A549 (cell line): ENCODE data around the gene KCNIP3. TPM values are rescaled to one million over a fixed set of nuclear protein-coding genes. Genes with fewer than 3 reads are reported as not detected.

Source experiments
- ATAC-seq, 2 experiments: fragments of 200-7000 bp in 1 of 2; fragments of >200 bp in 1 of 2; cut with Nextera tagmentation in 1 of 2; cut with Tn5 transposase in 1 of 2; 3 replicates each; pipeline versions ENCODE4 v1.8.0 to v1.9.1; 2018 to 2020; ENCODE audit warnings: mild to moderate bottlenecking in 1 of 2, moderate library complexity in 1 of 2
- CTCF ChIA-PET: fragments of 300-600 bp; sonication (Branson Sonifier 250); formaldehyde crosslinking; extraction: SDS; loops from one replicate; lab custom pipeline; 2021; ENCODE audit warnings: antibody characterized with exemption, inconsistent platforms; lab: Yijun Ruan, JAX
- POLR2A ChIA-PET: fragments of 350-600 bp; formaldehyde crosslinking; extraction: SDS; loops from one replicate; lab custom pipeline; 2021; ENCODE audit warnings: antibody characterized with exemption, inconsistent platforms; lab: Yijun Ruan, JAX
- DNase-seq, 2 experiments: peaks; one replicate each; pipeline versions ENCODE4 v3.0.0 to v3.0.0-alpha.2; 2011 to 2016; ENCODE audit warnings: low read depth in 1 of 2, low spot score in 1 of 2
- FAIRE-seq: peaks from 2 replicates; lab custom pipeline; 2011; peaks lifted over from hg19 to GRCh38; lab: Jason Lieb, UNC
- H3K27ac ChIP-seq, 2 experiments: fragments of >200 bp; sonication (Bioruptor Twin); formaldehyde crosslinking; 3 replicates each; pipeline ENCODE4 v1.5.1; 2016 to 2017
- H3K4me1 ChIP-seq: fragments of >200 bp; sonication (Bioruptor Twin); formaldehyde crosslinking; 3 replicates; pipeline ENCODE4 v1.6.1; 2016
- H3K4me2 ChIP-seq: fragments of >200 bp; sonication (Bioruptor Twin); formaldehyde crosslinking; 3 replicates; pipeline ENCODE4 v1.6.1; 2016
- H3K4me3 ChIP-seq: fragments of >200 bp; sonication (Bioruptor Twin); formaldehyde crosslinking; 3 replicates; pipeline ENCODE4 v1.5.1; 2016
- H3K9me3 ChIP-seq: fragments of >200 bp; sonication (Bioruptor Twin); formaldehyde crosslinking; 3 replicates; pipeline ENCODE4 v1.6.1; 2016
- CHD2 ChIP-seq: fragments of 150-350 bp; IDR thresholded peaks from 2 replicates; pipeline ENCODE4 v1.6.1; 2014; ENCODE audit warnings: low read length; ENCODE audit not compliant: partially characterized antibody
- EP300 ChIP-seq, 2 experiments: fragments of >200 bp; sonication (Bioruptor Twin); formaldehyde crosslinking; IDR thresholded peaks; 2 replicates in 1 of 2; 3 replicates in 1 of 2; pipeline ENCODE4 v1.6.1; 2016 to 2017
- ESRRA ChIP-seq: fragments of 150-350 bp; IDR thresholded peaks from 2 replicates; pipeline ENCODE4 v1.6.1; 2014; ENCODE audit warnings: mild to moderate bottlenecking, low read length, borderline replicate concordance
- HOXB13 ChIP-seq: fragments of 250-450 bp; sonication (Bioruptor Pico); IDR thresholded peaks from 2 replicates; pipeline ENCODE4 v1.5.0; 2020; ENCODE audit warnings: low read depth, mild to moderate bottlenecking, moderate library complexity
- HOXB5 ChIP-seq: fragments of 250-450 bp; sonication (Bioruptor Pico); IDR thresholded peaks from 2 replicates; pipeline ENCODE4 v1.5.0; 2020; ENCODE audit warnings: mild to moderate bottlenecking, moderate library complexity
- JUN ChIP-seq, 2 experiments: fragments of >200 bp; sonication (Bioruptor Twin); formaldehyde crosslinking; IDR thresholded peaks; 2 replicates in 1 of 2; 3 replicates in 1 of 2; pipeline ENCODE4 v1.6.1; 2016 to 2017
- JUNB ChIP-seq: fragments of >200 bp; sonication (Bioruptor Twin); formaldehyde crosslinking; IDR thresholded peaks from 2 replicates; pipeline ENCODE4 v1.6.1; 2016
- MYC ChIP-seq: IDR thresholded peaks from 2 replicates; pipeline ENCODE4 v1.6.1; 2012; ENCODE audit warnings: mild to moderate bottlenecking, inconsistent platforms, low read length, improper control_type of control experiment, borderline replicate concordance
- RAD21 ChIP-seq, 2 experiments: fragments of >200 bp in 1 of 2; sonication (Bioruptor Twin) in 1 of 2; formaldehyde crosslinking in 1 of 2; IDR thresholded peaks in 1 of 2; conservative IDR thresholded peaks in 1 of 2; 2 replicates in 1 of 2; 3 replicates in 1 of 2; pipeline ENCODE4 v1.6.1; 2012 to 2018; ENCODE audit warnings: inconsistent platforms in 1 of 2
- RARB ChIP-seq: fragments of 250-450 bp; sonication (Bioruptor Pico); IDR thresholded peaks from 2 replicates; pipeline ENCODE4 v1.8.0; 2021; ENCODE audit warnings: mild to moderate bottlenecking, moderate library complexity
- RCOR1 ChIP-seq: fragments of 150-350 bp; IDR thresholded peaks from 2 replicates; pipeline ENCODE4 v1.6.1; 2014; ENCODE audit warnings: antibody characterized with exemption, low read length, low read depth
- TP53 ChIP-seq: fragments of 250-450 bp; sonication (Bioruptor Pico); IDR thresholded peaks from 2 replicates; pipeline ENCODE4 v1.5.0; 2021; ENCODE audit warnings: mild to moderate bottlenecking, moderate library complexity
- WGBS: methylation state at CpG from one replicate; pipeline ENCODE4 v1.1.6; 2017; ENCODE audit errors: missing lambda C conversion rate; 5-methylcytosine and 5-hydroxymethylcytosine counted together
- polyA plus RNA-seq, 4 experiments: library from polyadenylated mRNA; depleted of rRNA in 3 of 4; stranded (reverse); fragments of >200 nt; fragmentation: RNase III in 1 of 4; extraction: RNeasy Plus Mini Kit Qiagen cat#74134 plus additional on column Dnase treatment in 1 of 4; gene quantifications; 2 replicates in 3 of 4; 3 replicates in 1 of 4; pipeline ENCODE4 v1.2.3, GENCODE V29; 2011 to 2017
- TF ChIP-seq, protein P1 (sequence below): fragments of 450-650 bp; IDR thresholded peaks from 2 replicates; pipeline ENCODE4 v1.6.1; 2014; ENCODE audit warnings: antibody characterized with exemption
- TF ChIP-seq, protein P2 (sequence below): fragments of 250-450 bp; sonication (Bioruptor Pico); IDR thresholded peaks from 2 replicates; pipeline ENCODE4 v1.5.0; 2021; ENCODE audit warnings: mild to moderate bottlenecking, moderate library complexity, borderline replicate concordance

The KCNIP3 gene
- polyA plus RNA-seq, 2 of the 4 experiments (the other 2 are of a cell fraction): 0.13 to 0.84 TPM

DNA sequence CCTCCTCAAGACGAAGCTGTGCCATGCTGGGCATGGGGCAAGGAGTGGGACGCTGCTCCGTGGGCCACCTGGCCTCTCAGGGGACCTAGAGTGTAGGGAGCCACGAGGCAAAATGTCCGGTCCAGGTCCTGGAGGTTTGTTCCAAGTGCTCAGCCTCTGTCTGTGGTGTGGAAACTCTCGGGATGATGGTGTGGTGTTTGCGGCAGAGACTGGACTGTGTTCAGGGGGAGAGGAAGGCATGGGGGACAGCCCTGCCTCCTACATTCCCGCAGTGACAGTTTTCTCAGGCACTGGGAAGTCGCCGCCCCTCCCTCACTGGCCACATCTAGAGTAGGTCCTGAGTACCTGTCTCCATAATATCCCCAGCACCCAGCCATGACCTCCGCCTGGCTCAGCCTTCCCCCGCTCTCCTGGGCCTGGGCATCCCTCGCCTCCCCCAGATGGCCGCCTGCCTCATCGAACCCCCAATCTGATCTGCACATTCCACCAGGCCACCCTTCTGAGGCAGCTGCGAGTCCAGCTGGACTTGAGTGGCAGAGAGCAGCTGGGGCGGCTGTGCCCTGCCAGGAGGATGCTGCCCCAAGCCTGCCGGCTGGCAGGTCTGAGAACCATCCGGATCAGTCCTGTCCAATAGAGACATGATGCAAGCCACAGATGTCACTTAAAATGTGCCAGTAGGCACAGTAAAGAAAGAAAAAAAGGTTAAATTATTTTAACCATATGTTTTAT lies 6.2 kb downstream of the KCNIP3 start:
- no peak for ATAC-seq
- Histone ChIP-seq H3K4me3 (no peak overlapping the region), H3K4me2 (no peak overlapping the region), H3K9me3 (no peaks in the 10 kb centered on the region), H3K4me1 (no peaks in the 10 kb centered on the region), H3K27ac (no peak overlapping the region)
- CTCF ChIA-PET: no interaction called here
- POLR2A ChIA-PET: no interaction called here
- no peak for FAIRE-seq
- WGBS: 58% methylated on average over 16 of the region's 19 CpGs
- TF ChIP-seq HOXB5 (CRISPR knock-in tag) (no peak), RARB (CRISPR knock-in tag) (no peak), CHD2 (no peak)
- no peak for DNase-seq

DNA sequence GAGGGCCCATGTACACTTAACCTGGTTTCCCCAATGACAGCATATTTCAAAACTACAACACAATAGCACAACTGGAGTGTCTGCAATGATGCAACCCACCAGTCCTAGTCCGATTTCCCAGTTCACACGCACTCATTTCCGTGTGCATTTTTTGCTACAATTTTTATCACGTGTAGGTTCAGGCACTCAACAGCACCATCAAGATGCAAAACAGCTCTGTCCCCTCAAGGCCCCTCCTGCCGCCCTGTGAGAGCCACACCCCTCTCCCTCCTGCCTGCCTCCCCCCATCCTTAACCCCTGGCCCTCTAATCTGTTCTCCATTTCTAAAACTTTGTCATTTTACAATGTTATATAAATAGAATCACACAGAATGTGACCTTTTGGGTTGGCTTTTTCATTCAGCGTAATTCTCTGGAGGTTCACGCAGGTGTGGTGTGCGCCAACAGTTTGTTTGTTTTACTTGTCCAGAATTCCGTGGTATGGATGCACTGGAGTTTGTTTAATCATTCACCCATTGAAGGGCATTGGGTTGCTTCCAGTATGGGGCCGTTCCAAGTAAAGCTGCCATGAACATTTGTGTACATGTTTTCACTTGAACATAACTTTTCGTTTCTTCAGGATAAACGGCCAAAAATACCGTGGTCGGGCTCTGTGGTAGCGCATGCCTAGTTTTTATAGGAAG lies 8.4 kb downstream of the KCNIP3 start:
- Histone ChIP-seq H3K4me3 (no peak overlapping the region), H3K27ac (no peak overlapping the region), H3K4me2 (0 out of 3 replicates have a peak overlapping the region, but pooled peaks have one; percentile 8), H3K4me1 (no peaks in the 10 kb centered on the region), H3K9me3 (no peaks in the 10 kb centered on the region)
- TF ChIP-seq, protein P1, sequence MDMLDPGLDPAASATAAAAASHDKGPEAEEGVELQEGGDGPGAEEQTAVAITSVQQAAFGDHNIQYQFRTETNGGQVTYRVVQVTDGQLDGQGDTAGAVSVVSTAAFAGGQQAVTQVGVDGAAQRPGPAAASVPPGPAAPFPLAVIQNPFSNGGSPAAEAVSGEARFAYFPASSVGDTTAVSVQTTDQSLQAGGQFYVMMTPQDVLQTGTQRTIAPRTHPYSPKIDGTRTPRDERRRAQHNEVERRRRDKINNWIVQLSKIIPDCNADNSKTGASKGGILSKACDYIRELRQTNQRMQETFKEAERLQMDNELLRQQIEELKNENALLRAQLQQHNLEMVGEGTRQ: no peak
- ATAC-seq (no peak), FAIRE-seq (no peak), DNase-seq (no peak)
- 35% methylated on average over 15 of the region's 15 CpGs for WGBS
- ChIA-PET CTCF (no interaction called here), POLR2A (no interaction called here)

DNA sequence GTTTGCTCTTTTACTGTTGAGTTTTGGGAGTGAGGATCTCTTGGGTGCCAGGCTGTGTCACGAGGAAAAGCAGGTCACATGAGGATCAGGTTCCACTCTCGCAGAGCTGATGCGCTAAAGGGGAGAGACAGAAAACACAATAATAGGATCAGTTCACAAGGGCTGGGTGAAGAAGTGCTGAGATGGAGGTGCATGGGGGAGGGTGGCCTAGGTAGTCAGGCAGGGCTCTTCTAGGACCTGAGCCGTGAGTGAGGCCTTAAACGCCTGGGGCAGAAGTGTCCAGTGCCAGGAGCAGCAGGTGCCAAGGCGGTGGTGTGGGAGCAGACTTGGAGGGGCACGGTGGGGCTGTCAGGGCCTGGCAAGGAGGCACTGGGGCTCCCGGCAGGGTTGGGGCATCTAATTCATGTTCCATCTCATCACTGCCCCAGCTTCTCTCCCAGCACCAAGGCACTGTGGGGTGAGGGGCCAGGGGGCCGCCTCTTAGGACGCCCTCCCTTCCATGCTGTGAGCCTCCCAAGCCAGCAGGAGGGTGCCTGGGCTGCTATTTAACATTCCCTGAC lies 9.3 kb downstream of the KCNIP3 start:
- no peak overlapping the region for H3K4me2 ChIP-seq
- FAIRE-seq (no peak), ATAC-seq (no peak), DNase-seq (no peak)
- ChIA-PET CTCF (no interaction called here), POLR2A (no interaction called here)
- no peak overlapping the region for H3K27ac ChIP-seq
- TF ChIP-seq TP53 (CRISPR knock-in tag): no peak
- TF ChIP-seq MYC: no peak
- no peak for TF ChIP-seq HOXB13 (CRISPR knock-in tag)
- no peak for TF ChIP-seq RCOR1
- no peak for TF ChIP-seq JUNB
- TF ChIP-seq RAD21 (conservative IDR thresholded peaks at IDR 0.05 in 1 of 2, IDR thresholded peaks at IDR 0.05 in 1 of 2): no peak
- no peak for TF ChIP-seq ESRRA
- TF ChIP-seq JUN (IDR thresholded peaks at IDR 0.05): no peak
- TF ChIP-seq EP300 (IDR thresholded peaks at IDR 0.05): no peak
- no peaks in the 10 kb centered on the region for H3K9me3 ChIP-seq
- no peak overlapping the region for H3K4me3 ChIP-seq
- 70% methylated on average over 10 of the region's 10 CpGs for WGBS
- H3K4me1 ChIP-seq: no peaks in the 10 kb centered on the region

DNA sequence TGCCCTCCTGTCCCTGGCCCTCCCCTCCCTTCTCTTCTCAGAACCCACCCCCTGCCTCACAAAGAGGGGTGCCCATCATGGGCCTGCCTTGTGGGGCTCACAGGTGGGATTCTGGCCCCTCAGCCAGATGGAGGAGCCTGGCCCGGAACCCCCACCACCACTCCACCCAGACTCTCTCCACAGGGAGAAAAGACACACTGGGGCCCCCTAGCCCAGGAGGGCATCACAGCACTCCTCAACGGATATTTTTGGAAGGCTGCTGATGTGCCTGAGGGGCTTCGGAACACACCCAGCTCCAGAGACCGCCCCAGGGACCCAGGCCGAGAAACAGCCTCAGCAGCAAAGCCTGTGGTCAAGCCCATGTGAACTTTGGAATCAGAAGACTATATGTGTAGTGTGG lies 9.9 kb downstream of the KCNIP3 start:
- no peak overlapping the region for H3K27ac ChIP-seq
- WGBS: 63% methylated on average over 4 of the region's 5 CpGs
- no peak overlapping the region for H3K4me2 ChIP-seq
- TF ChIP-seq, protein P2, sequence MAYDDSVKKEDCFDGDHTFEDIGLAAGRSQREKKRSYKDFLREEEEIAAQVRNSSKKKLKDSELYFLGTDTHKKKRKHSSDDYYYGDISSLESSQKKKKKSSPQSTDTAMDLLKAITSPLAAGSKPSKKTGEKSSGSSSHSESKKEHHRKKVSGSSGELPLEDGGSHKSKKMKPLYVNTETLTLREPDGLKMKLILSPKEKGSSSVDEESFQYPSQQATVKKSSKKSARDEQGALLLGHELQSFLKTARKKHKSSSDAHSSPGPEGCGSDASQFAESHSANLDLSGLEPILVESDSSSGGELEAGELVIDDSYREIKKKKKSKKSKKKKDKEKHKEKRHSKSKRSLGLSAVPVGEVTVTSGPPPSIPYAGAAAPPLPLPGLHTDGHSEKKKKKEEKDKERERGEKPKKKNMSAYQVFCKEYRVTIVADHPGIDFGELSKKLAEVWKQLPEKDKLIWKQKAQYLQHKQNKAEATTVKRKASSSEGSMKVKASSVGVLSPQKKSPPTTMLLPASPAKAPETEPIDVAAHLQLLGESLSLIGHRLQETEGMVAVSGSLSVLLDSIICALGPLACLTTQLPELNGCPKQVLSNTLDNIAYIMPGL (CRISPR knock-in tag): no peak
- ATAC-seq (no peak), DNase-seq (no peak), FAIRE-seq (no peak)
- no peaks in the 10 kb centered on the region for H3K4me1 ChIP-seq
- ChIA-PET CTCF (no interaction called here), POLR2A (interaction anchor here (0.6 kb wide), 1 partner anchor 62 kb away, joined by 6 read pairs; no protein-coding TSS in a partner anchor)
- H3K4me3 ChIP-seq: no peak overlapping the region
- no peaks in the 10 kb centered on the region for H3K9me3 ChIP-seq
